Right lobe of liver (tissue), 4 donors: ENCODE results near the gene GSTM4.

ENCODE experiments used
- CTCF ChIP-seq, 4 donors: fragments of 200-600 bp in 3 of 4; fragments of 450-650 bp in 1 of 4; IDR thresholded peaks; one replicate each; pipeline versions ENCODE4 v1.5.1 to v1.8.0; 2016 to 2022; ENCODE audit warnings: antibody characterized with exemption in 4 of 4, mild to moderate bottlenecking in 2 of 4
- POLR2A ChIP-seq: fragments of 450-650 bp; IDR thresholded peaks from one replicate; pipeline ENCODE4 v1.6.1; 2017; ENCODE audit warnings: antibody characterized with exemption, mild to moderate bottlenecking
- donor health status: DM: no; HTN: no; CAD: no.
- donor health status: DM: no; HTN: no; CAD: no.
- donor health status: DM: no; HTN: yes; CAD: no.

DNA sequence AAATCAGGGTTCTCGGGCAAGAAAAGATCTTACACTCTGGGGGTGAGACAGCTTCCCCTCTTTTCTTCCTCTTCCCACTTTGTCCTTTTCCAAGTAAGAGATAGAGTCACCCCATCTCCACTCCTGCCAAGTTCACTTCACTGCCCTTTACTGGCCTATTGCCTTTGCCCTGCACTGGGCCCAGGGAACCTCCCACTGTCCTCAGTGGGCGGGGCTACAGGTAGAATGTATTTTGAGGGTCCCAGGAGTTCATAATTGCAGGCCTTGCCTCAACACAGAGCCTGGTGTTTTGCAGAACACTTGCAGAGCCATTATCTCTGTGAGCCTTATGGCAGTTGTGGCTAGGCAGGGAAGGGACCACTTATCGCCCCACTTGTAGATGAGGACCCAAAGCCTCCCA is 33.0 kb upstream of the GSTM4 start:
- TF ChIP-seq CTCF (IDR thresholded peaks at IDR 0.05) = no peak
- no peak for TF ChIP-seq POLR2A
